CD14-positive monocyte (primary cell): ENCODE data around the gene MAB21L3. TPM values are rescaled to one million over a fixed set of nuclear protein-coding genes. Genes with fewer than 3 reads are reported as not detected.

Experiments
- DNase-seq, 3 donors: peaks; one replicate each; pipeline ENCODE4 v3.0.0-alpha.2; 2011 to 2022
- H2AFZ ChIP-seq: 2 replicates; pipeline ENCODE4 v1.6.0; 2012; ENCODE audit warnings: mild to moderate bottlenecking, low read depth, low read length, inconsistent platforms; ENCODE audit not compliant: insufficient read depth, poor library complexity, severe bottlenecking
- H3K27ac ChIP-seq, 2 donors: 1 replicate in 1 of 2; 2 replicates in 1 of 2; pipeline ENCODE4 v1.5.1; 2012 to 2013; ENCODE audit warnings: low read length in 2 of 2, control low read depth in 1 of 2, inconsistent platforms in 1 of 2, low read depth in 1 of 2, mild to moderate bottlenecking in 1 of 2
- H3K27me3 ChIP-seq, 2 donors: one replicate each; pipeline versions ENCODE4 v1.6.0 to v1.6.1; 2011 to 2013; ENCODE audit warnings: low read length in 2 of 2; ENCODE audit not compliant: control insufficient read depth in 2 of 2, insufficient read depth in 2 of 2
- H3K36me3 ChIP-seq, 2 donors: replicated peaks in 1 of 2; 1 replicate in 1 of 2; 2 replicates in 1 of 2; pipeline versions ENCODE4 v1.5.1 to v1.6.1; 2012 to 2013; ENCODE audit warnings: low read length in 2 of 2, control low read depth in 1 of 2, inconsistent platforms in 1 of 2, mild to moderate bottlenecking in 1 of 2; ENCODE audit not compliant: insufficient read depth in 2 of 2, control insufficient read depth in 1 of 2
- H3K4me1 ChIP-seq, 2 donors: 1 replicate in 1 of 2; 2 replicates in 1 of 2; pipeline versions ENCODE4 v1.5.1 to v1.6.1; 2012 to 2013; ENCODE audit warnings: low read length in 2 of 2, control low read depth in 1 of 2, inconsistent platforms in 1 of 2, mild to moderate bottlenecking in 1 of 2, moderate library complexity in 1 of 2; ENCODE audit not compliant: insufficient read depth in 2 of 2, control insufficient read depth in 1 of 2
- H3K4me2 ChIP-seq: replicated peaks from 2 replicates; pipeline ENCODE3; 2012; ENCODE audit warnings: low read length, moderate library complexity, mild to moderate bottlenecking; ENCODE audit not compliant: poor library complexity, severe bottlenecking; ENCODE audit errors: extremely low read depth
- H3K4me3 ChIP-seq, 3 experiments: fragments of 200-600 bp in 1 of 3; sonication (generic) in 1 of 3; replicated peaks in 1 of 3; 1 replicate in 2 of 3; 2 replicates in 1 of 3; pipeline ENCODE4 v1.5.1; 2011 to 2013; ENCODE audit warnings: low read length in 3 of 3, mild to moderate bottlenecking in 3 of 3, control low read depth in 2 of 3, low read depth in 2 of 3, inconsistent platforms in 1 of 3, moderate library complexity in 1 of 3
- H3K79me2 ChIP-seq: 2 replicates; pipeline ENCODE4 v1.6.0; 2012; ENCODE audit warnings: mild to moderate bottlenecking, control low read depth, inconsistent platforms, low read length, moderate library complexity; ENCODE audit not compliant: insufficient read depth
- H3K9ac ChIP-seq: 2 replicates; pipeline ENCODE4 v1.6.0; 2017; ENCODE audit warnings: low read length, mild to moderate bottlenecking; ENCODE audit not compliant: insufficient read depth, poor library complexity, severe bottlenecking
- H3K9me3 ChIP-seq, 2 donors: replicated peaks in 1 of 2; 1 replicate in 1 of 2; 2 replicates in 1 of 2; pipeline versions ENCODE4 v1.5.1 to v1.6.1; 2012 to 2013; ENCODE audit warnings: low read length in 2 of 2, control low read depth in 1 of 2; ENCODE audit not compliant: control insufficient read depth in 1 of 2, insufficient read depth in 1 of 2
- H4K20me1 ChIP-seq: 2 replicates; pipeline ENCODE4 v1.6.0; 2012; ENCODE audit warnings: mild to moderate bottlenecking, low read length, control low read depth, moderate library complexity; ENCODE audit not compliant: insufficient read depth
- H3K27ac Mint-ChIP-seq, 7 donors: one replicate each; pipeline ENCODE4 v1.8.0; 2020; ENCODE audit warnings: mild to moderate bottlenecking in 7 of 7, mixed read lengths in 7 of 7, moderate library complexity in 6 of 7, inconsistent platforms in 2 of 7
- H3K27me3 Mint-ChIP-seq, 3 donors: one replicate each; pipeline ENCODE4 v1.8.0; 2021 to 2022; ENCODE audit warnings: low read depth in 3 of 3, mild to moderate bottlenecking in 3 of 3, mixed read lengths in 3 of 3, moderate library complexity in 3 of 3, inconsistent platforms in 1 of 3
- H3K36me3 Mint-ChIP-seq, 2 donors: one replicate each; pipeline ENCODE4 v1.8.0; 2020; ENCODE audit warnings: mixed read lengths in 2 of 2, inconsistent platforms in 1 of 2, mild to moderate bottlenecking in 1 of 2
- H3K4me1 Mint-ChIP-seq: one replicate; pipeline ENCODE4 v1.8.0; 2020; ENCODE audit warnings: mild to moderate bottlenecking, mixed read lengths
- H3K4me3 Mint-ChIP-seq, 2 donors: one replicate each; pipeline ENCODE4 v1.8.0; 2020; ENCODE audit warnings: mild to moderate bottlenecking in 2 of 2, mixed read lengths in 2 of 2, moderate library complexity in 1 of 2
- H3K9me3 Mint-ChIP-seq, 7 donors: one replicate each; pipeline ENCODE4 v1.8.0; 2020 to 2022; ENCODE audit warnings: mixed read lengths in 7 of 7, mild to moderate bottlenecking in 6 of 7, moderate library complexity in 6 of 7, inconsistent platforms in 2 of 7
- WGBS: methylation state at CpG from one replicate; pipeline ENCODE4 v1.1.5; 2013; ENCODE audit warnings: missing lambda C conversion rate; ENCODE audit not compliant: insufficient coverage; 5-methylcytosine and 5-hydroxymethylcytosine counted together
- intact Hi-C, 2 donors: fragments of 100-400 bp; cut with micrococcal nuclease; formaldehyde crosslinking; loops; one replicate each; pipeline versions ENCODE4 v1.15.0 to v1.15.1; 2023
- polyA plus RNA-seq, 3 donors: library from polyadenylated mRNA; depleted of rRNA in 1 of 3; unstranded in 2 of 3; stranded (reverse) in 1 of 3; fragments of 300-500 nt in 2 of 3; fragments of >200 nt in 1 of 3; fragmentation: Illumina TruSeq in 2 of 3; gene quantifications; 1 replicate in 2 of 3; 2 replicates in 1 of 3; pipeline ENCODE4 v1.2.3, GENCODE V29; 2012 to 2021
- TF ChIP-seq, protein P1 (sequence below): fragments of 200-600 bp; IDR thresholded peaks from one replicate; pipeline ENCODE4 v1.8.0; 2022; ENCODE audit warnings: antibody characterized with exemption, mild to moderate bottlenecking

MAB21L3 gene
- polyA plus RNA-seq, 3 donors, result 0.44 TPM; not detected in 2

DNA sequence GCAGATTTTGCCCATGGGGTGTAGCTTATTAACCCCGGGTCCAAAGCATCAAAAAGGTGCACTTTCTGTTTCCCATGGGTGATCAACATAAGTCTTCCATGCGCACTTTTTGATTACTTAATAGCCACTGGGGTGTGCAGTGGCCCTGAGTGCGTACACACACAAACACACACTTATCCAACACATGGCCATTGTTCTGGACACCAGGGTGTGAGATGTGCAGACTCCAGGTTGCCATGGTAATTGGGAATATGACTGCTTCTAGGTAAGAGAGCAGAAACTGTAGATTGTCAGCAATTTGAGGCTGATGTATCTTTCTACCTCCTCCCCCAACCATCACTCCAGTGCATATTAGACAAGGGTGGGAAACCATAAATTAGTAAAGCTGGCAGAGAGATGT, 68.8 kb downstream of the MAB21L3 start:
- 80% methylated on average over 1 of the region's 3 CpGs for WGBS
- no peaks in the 10 kb centered on the region for H3K79me2 ChIP-seq
- H3K4me1 Mint-ChIP-seq, result no peaks in the 10 kb centered on the region
- H3K36me3 ChIP-seq, result no peaks in the 10 kb centered on the region
- H3K4me3 ChIP-seq, result no peak overlapping the region
- peaks cover 0 to 2% (median 0%) of the 10 kb centered on the region in 7 donors for H3K9me3 Mint-ChIP-seq
- no peaks in the 10 kb centered on the region for H3K9me3 ChIP-seq
- H3K27me3 ChIP-seq, result peaks cover 0 to 2% of the 10 kb centered on the region in 2 donors
- H3K27me3 Mint-ChIP-seq, result peaks cover 2 to 17% (median 7%) of the 10 kb centered on the region in 3 donors
- no peaks in the 10 kb centered on the region for H3K4me1 ChIP-seq
- H3K4me3 Mint-ChIP-seq, result no peak overlapping the region
- no peaks in the 10 kb centered on the region for H4K20me1 ChIP-seq
- no peak for DNase-seq
- no peak overlapping the region for H2AFZ ChIP-seq
- H3K9ac ChIP-seq, result no peak overlapping the region
- TF ChIP-seq, protein P1, sequence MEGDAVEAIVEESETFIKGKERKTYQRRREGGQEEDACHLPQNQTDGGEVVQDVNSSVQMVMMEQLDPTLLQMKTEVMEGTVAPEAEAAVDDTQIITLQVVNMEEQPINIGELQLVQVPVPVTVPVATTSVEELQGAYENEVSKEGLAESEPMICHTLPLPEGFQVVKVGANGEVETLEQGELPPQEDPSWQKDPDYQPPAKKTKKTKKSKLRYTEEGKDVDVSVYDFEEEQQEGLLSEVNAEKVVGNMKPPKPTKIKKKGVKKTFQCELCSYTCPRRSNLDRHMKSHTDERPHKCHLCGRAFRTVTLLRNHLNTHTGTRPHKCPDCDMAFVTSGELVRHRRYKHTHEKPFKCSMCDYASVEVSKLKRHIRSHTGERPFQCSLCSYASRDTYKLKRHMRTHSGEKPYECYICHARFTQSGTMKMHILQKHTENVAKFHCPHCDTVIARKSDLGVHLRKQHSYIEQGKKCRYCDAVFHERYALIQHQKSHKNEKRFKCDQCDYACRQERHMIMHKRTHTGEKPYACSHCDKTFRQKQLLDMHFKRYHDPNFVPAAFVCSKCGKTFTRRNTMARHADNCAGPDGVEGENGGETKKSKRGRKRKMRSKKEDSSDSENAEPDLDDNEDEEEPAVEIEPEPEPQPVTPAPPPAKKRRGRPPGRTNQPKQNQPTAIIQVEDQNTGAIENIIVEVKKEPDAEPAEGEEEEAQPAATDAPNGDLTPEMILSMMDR, result no peak
- peak overlapping the region in 1 of 7 donors; percentile 33 for H3K27ac Mint-ChIP-seq
- no peak overlapping the region for H3K4me2 ChIP-seq
- H3K36me3 Mint-ChIP-seq, result no peaks in the 10 kb centered on the region
- intact Hi-C loops, result loop anchor here in 1 of 2 donors (10.0 kb wide), 1 partner anchor 175 kb away; no protein-coding TSS in a partner anchor
- H3K27ac ChIP-seq, result no peak overlapping the region

DNA sequence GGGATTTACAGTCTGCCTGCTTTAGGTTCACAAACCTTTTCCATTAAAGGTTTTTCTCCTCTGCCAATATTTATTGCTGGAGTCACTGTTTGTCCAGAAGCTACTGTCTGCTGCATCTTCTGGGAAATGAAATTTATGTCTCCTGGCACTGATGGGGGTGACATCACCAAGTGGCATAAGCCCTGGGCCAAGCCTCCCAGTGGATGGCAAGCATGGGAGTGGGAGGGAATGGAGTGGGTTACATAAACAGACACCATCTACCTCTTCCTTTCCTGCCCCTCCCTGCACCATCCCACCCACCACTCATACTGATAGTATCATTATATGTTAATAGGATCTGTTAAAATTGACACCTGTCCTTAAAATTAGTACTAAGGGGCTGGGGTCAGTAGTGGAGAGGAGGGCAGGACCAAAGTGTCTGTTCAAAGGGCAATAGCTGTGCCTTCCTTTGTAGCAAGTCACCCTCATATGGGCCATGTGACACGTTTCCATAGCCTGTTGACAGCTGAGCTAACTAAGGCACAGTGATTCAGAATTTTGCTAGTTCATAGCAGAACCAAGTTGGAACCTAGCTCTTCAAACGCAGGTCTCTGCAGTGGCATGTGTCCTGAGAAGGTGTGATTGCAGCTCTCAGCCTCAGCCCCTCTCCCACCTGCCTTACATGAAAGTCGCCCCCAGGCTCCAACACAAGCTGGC, 71.0 kb downstream of the MAB21L3 start:
- Histone ChIP-seq H3K79me2 (no peaks in the 10 kb centered on the region), H3K36me3 (no peaks in the 10 kb centered on the region), H3K4me2 (no peak overlapping the region), H2AFZ (no peak overlapping the region), H3K9ac (no peak overlapping the region), H3K27me3 (peaks cover 0 to 2% of the 10 kb centered on the region in 2 donors), H3K4me3 (no peak overlapping the region), H3K9me3 (no peaks in the 10 kb centered on the region), H4K20me1 (no peaks in the 10 kb centered on the region), H3K27ac (no peak overlapping the region), H3K4me1 (no peaks in the 10 kb centered on the region)
- Mint-ChIP-seq H3K27ac (no peak overlapping the region), H3K36me3 (no peaks in the 10 kb centered on the region), H3K9me3 (peaks cover 0 to 2% (median 0%) of the 10 kb centered on the region in 7 donors), H3K4me3 (no peak overlapping the region), H3K27me3 (peaks cover 2 to 22% (median 7%) of the 10 kb centered on the region in 3 donors), H3K4me1 (no peaks in the 10 kb centered on the region)
- WGBS, result 95% methylated on average over 3 of the region's 3 CpGs
- TF ChIP-seq, protein P1, result no peak
- intact Hi-C loops, result no loop called here
- DNase-seq, result no peak

Other genes starting within 250 kb of the MAB21L3 start
- gene SLC22A15, start 134.9 kb upstream of the MAB21L3 start, polyA plus RNA-seq, result 10 to 100 TPM in 1 of 3 donors, 1 to 10 TPM in 2; 3.2 to 33.4 (median 4.5) TPM